ENCODE measurements around the gene USP46.

Gene USP46

GRCh38 chr4:52659001-52659721 lies at the start of gene USP46:
TSS of gene USP46 (minus strand) at chr4:52659301. CDS start at chr4:52659150, 151 bp downstream.
- ATAC-seq = peak; percentile 75

- no peak for ATAC-seq
Observed at GRCh38 chr4:52704661-52705060, 45.6 kb upstream of the USP46 start.

- no peak for ATAC-seq
Observed at GRCh38 chr4:52704133-52704532, 45.0 kb upstream of the USP46 start.

GRCh38 chr4:52701207-52701606 lies 42.1 kb upstream of the USP46 start:
- ATAC-seq = no peak

GRCh38 chr4:52694936-52695335 lies 35.8 kb upstream of the USP46 start:
- no peak for ATAC-seq

- ATAC-seq = no peak
Observed at GRCh38 chr4:52693492-52693891, 34.4 kb upstream of the USP46 start.

GRCh38 chr4:52689096-52689495 lies 30.0 kb upstream of the USP46 start:
- ATAC-seq = no peak

- ATAC-seq = no peak
Observed at GRCh38 chr4:52687696-52688095, 28.6 kb upstream of the USP46 start.

- no peak for ATAC-seq
Observed at GRCh38 chr4:52685316-52685715, 26.2 kb upstream of the USP46 start.

- no peak for ATAC-seq
Observed at GRCh38 chr4:52684896-52685295, 25.8 kb upstream of the USP46 start.

- no peak for ATAC-seq
Observed at GRCh38 chr4:52680381-52680780, 21.3 kb upstream of the USP46 start.

- ATAC-seq = no peak
Observed at GRCh38 chr4:52676536-52676935, 17.4 kb upstream of the USP46 start.

GRCh38 chr4:52675111-52675510 lies 16.0 kb upstream of the USP46 start:
- ATAC-seq = no peak

- no peak for ATAC-seq
Observed at GRCh38 chr4:52670739-52671138, 11.6 kb upstream of the USP46 start.

GRCh38 chr4:52670121-52670520 lies 11.0 kb upstream of the USP46 start:
- ATAC-seq = no peak

- no peak for ATAC-seq
Observed at GRCh38 chr4:52665592-52665991, 6.5 kb upstream of the USP46 start.

GRCh38 chr4:52664479-52664878 lies 5.4 kb upstream of the USP46 start:
- ATAC-seq = no peak

- ATAC-seq = no peak
Observed at GRCh38 chr4:52661966-52662690, 3.0 kb upstream of the USP46 start.

- no peak for ATAC-seq
Observed at GRCh38 chr4:52660643-52661042, 1.5 kb upstream of the USP46 start.

- ATAC-seq = no peak
Observed at GRCh38 chr4:52659722-52660261, 691 bp upstream of the USP46 start.

GRCh38 chr4:52658641-52659000 lies 480 bp downstream of the USP46 start:
- ATAC-seq = no peak

GRCh38 chr4:52657618-52658501 lies 1.2 kb downstream of the USP46 start:
- no peak for ATAC-seq

GRCh38 chr4:52657292-52657617 lies 1.8 kb downstream of the USP46 start:
- no peak for ATAC-seq
